ENCODE data around the gene RWDD3.

The RWDD3 gene

GRCh38 chr1:95287825-95288224 is 53.8 kb downstream of the RWDD3 start:
- Histone ChIP-seq H3K36me3 (ENCODE audit: control insufficient read depth, insufficient read depth, low read length) (no peaks in the 10 kb centered on the region), H3K79me2 (no peaks in the 10 kb centered on the region), H3K9me3 (ENCODE audit: control insufficient read depth, low read length) (no peaks in the 10 kb centered on the region), H3K4me1 (no peaks in the 10 kb centered on the region), H3K4me2 (ENCODE audit: low read length) (no peak overlapping the region), H3K27ac (no peak overlapping the region), H3K4me3 (ENCODE audit: low read depth, low read length) (no peak overlapping the region), H3K9ac (no peak overlapping the region), H2AFZ (no peak overlapping the region), H3K27me3 (ENCODE audit: control insufficient read depth, insufficient read depth, low read length) (no peaks in the 10 kb centered on the region)
- TF ChIP-seq CTCF (IDR thresholded peaks at IDR 0.05) = no peak
